AG04450 (cell line): ENCODE data around the gene KEL. TPM values are rescaled to one million over a fixed set of nuclear protein-coding genes. Genes with fewer than 3 reads are reported as not detected.

Experiments
- CTCF ChIA-PET: fragments of 300-600, 350-600 bp; formaldehyde crosslinking; extraction: SDS; loops from one replicate; lab custom pipeline; 2022; ENCODE audit warnings: antibody characterized with exemption, inconsistent platforms; lab: Charles Lee
- POLR2A ChIA-PET: fragments of 350-600 bp; formaldehyde crosslinking; extraction: SDS; loops from one replicate; lab custom pipeline; 2021; ENCODE audit warnings: antibody characterized with exemption, inconsistent platforms; lab: Yijun Ruan, JAX
- DNase-seq: peaks from one replicate; pipeline ENCODE4 v3.0.0-alpha.2; 2011; ENCODE audit warnings: low read depth, low spot score
- H3K27ac ChIP-seq: one replicate; pipeline ENCODE4 v1.5.1; 2012; ENCODE audit warnings: low read depth, low read length, control low read depth
- H3K27me3 ChIP-seq: one replicate; pipeline ENCODE4 v1.6.0; 2012; ENCODE audit warnings: low read length; ENCODE audit not compliant: control insufficient read depth, insufficient read depth
- H3K4me3 ChIP-seq: 2 replicates; pipeline ENCODE4 v1.5.1; 2011; ENCODE audit warnings: mild to moderate bottlenecking, low read depth, low read length, control low read depth
- H3K9me3 ChIP-seq: 2 replicates; pipeline ENCODE4 v1.5.1; 2012; ENCODE audit warnings: low read length; ENCODE audit not compliant: control insufficient read depth, insufficient read depth
- polyA plus RNA-seq: library from polyadenylated mRNA; depleted of rRNA; stranded (reverse); fragments of >200 nt; gene quantifications from 2 replicates; pipeline ENCODE4 v1.2.3, GENCODE V29; 2011
- TF ChIP-seq, protein P1 (sequence below): IDR thresholded peaks from 2 replicates; pipeline ENCODE4 v1.5.1; 2011; ENCODE audit warnings: low read depth, low read length, control low read depth, inconsistent platforms

KEL gene
- polyA plus RNA-seq, 1 experiment = 0.09 TPM

DNA sequence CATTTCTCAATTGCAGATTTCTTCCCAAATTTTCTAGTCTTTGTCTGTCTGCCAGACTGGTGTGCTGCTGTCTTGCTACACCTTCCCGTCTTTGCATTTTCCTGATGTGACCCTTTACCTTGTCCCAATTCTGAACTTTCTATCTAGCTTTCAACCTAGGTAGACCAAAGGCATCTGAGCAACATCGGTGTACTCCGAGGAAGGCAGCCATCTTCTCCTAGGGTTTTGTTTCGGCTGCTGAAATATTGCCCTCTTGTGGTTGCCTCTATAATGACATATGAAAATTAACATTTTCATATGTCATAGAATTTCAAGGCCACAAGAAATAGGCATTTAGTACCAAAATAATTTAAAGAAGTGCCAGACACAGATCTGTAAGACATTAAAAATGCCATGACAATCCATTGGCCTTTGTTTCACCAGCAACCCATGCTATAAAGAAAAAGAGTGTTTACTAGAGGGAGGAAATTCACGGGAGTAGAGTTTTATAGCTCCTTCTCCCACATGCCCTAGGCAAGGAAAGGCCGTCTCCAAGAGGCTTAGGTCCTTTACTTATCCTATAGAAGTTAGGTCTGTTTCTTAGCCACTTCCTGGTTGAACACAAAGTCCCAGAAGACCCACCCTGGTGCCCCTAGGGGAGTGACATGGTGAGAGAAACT is 41.4 kb upstream of the KEL start:
- Histone ChIP-seq H3K9me3 (no peaks in the 10 kb centered on the region), H3K4me3 (no peak overlapping the region; the same call in 1 of the 2 replicates), H3K27me3 (no peaks in the 10 kb centered on the region), H3K27ac (no peak overlapping the region)
- ChIA-PET POLR2A (no interaction called here), CTCF (interaction anchor here (0.6 to 12.7 kb wide), 28 partner anchors 9 to 869 kb away, joined by 3 to 406 read pairs (median 4); partner anchors contain the start of genes EPHB6 and TAS2R40)
- TF ChIP-seq, protein P1, sequence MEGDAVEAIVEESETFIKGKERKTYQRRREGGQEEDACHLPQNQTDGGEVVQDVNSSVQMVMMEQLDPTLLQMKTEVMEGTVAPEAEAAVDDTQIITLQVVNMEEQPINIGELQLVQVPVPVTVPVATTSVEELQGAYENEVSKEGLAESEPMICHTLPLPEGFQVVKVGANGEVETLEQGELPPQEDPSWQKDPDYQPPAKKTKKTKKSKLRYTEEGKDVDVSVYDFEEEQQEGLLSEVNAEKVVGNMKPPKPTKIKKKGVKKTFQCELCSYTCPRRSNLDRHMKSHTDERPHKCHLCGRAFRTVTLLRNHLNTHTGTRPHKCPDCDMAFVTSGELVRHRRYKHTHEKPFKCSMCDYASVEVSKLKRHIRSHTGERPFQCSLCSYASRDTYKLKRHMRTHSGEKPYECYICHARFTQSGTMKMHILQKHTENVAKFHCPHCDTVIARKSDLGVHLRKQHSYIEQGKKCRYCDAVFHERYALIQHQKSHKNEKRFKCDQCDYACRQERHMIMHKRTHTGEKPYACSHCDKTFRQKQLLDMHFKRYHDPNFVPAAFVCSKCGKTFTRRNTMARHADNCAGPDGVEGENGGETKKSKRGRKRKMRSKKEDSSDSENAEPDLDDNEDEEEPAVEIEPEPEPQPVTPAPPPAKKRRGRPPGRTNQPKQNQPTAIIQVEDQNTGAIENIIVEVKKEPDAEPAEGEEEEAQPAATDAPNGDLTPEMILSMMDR = peak; percentile 72
- DNase-seq = peak; percentile 7

DNA sequence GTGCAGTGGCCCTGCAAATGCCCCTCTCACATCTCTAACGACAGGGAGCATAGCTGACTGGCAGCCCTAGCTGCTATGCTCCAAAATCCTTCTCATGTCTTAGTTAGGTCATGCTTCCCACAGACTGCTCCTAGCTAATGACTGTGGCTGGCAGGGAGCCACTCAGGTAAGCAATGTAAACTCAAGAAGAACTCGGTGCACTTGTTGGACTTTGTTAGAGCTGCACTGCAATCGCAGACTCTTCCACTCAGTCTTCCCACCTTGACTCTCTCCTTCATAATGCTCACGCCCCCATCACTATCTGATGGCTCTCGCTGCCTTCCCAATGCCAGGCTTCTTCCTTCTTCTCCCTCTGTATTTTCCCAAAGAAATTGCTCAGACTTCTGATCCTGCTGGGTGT is 40.7 kb upstream of the KEL start:
- ChIA-PET POLR2A (no interaction called here), CTCF (interaction anchor here (0.6 to 12.7 kb wide), 24 partner anchors 8 to 520 kb away, joined by 3 to 406 read pairs (median 4); partner anchors contain the start of gene TAS2R40)
- no peaks in the 10 kb centered on the region for H3K27me3 ChIP-seq
- no peaks in the 10 kb centered on the region for H3K9me3 ChIP-seq
- H3K27ac ChIP-seq = no peak overlapping the region
- DNase-seq = no peak
- no peak overlapping the region for H3K4me3 ChIP-seq
- TF ChIP-seq, protein P1 = no peak

DNA sequence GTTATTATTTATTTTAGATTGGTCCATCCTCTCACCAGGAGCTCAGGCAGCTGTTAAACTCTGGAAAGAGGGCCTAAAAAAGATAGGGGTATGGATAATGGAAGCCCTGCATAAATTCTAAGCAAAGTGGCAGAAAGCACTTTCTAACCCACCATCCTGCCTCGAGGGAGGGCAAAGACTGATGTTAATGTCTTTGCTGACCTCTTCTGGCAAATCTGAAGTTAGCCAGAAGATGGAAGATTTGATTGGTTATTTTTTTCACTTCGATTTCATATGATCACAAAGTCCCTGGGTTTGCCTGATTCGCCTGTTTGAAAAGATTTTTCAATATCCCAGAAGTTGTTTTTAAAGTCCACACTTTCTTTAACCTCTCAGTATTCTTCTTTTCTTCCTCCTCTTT is 39.9 kb upstream of the KEL start:
- Histone ChIP-seq H3K27ac (no peak overlapping the region), H3K9me3 (no peaks in the 10 kb centered on the region), H3K4me3 (no peak overlapping the region), H3K27me3 (no peaks in the 10 kb centered on the region)
- POLR2A ChIA-PET = no interaction called here
- CTCF ChIA-PET = interaction anchor here (0.7 to 12.7 kb wide), 16 partner anchors 10 to 481 kb away, joined by 3 to 406 read pairs (median 4); partner anchors contain the start of gene TAS2R40
- TF ChIP-seq, protein P1 = no peak
- no peak for DNase-seq

DNA sequence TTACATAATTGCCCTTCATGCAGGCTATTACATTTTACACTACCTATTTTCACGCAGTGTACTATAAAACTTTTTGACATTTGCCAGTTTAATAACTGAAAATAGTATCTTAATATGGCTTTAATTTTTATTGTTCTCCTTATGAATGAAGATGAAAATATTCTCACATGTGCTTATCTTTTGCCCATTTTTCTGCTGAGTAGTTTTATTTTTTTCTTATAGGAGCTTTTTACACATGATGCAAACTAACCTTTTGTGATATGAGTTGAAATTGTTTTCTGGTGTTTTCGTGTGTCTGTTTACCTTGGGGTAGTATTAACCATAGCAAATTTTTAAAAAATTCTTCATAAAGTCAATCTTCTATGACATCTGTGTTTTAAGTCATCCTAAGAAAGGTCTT is 38.5 kb upstream of the KEL start:
- Histone ChIP-seq H3K27me3 (no peaks in the 10 kb centered on the region), H3K27ac (no peak overlapping the region), H3K9me3 (no peaks in the 10 kb centered on the region), H3K4me3 (no peak overlapping the region)
- TF ChIP-seq, protein P1 = no peak
- ChIA-PET CTCF (interaction anchor here (1.0 to 12.7 kb wide), 4 partner anchors 9 to 417 kb away, joined by 3 to 406 read pairs (median 3); partner anchors contain the start of gene TAS2R40), POLR2A (no interaction called here)
- no peak for DNase-seq

DNA sequence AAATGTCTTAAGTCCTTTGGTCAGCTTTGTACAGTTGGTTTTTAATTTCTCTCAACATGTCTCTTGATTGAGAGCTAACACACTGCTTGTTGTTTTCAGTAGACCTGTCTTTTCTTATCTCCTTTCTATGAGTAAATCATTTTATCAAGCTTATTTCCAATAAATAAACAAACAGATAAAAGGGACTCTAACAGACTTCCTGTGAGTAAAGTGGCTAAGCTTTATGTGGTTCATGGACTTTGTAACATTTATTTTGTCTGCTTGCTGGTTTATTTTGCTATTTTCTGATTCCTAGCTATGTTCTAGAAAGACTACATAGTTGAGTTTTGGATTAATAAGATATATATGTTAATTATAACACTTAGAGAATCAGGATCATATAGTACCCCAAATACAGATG is 37.6 kb upstream of the KEL start:
- Histone ChIP-seq H3K27ac (no peak overlapping the region), H3K4me3 (no peak overlapping the region), H3K27me3 (no peaks in the 10 kb centered on the region), H3K9me3 (no peaks in the 10 kb centered on the region)
- no peak for DNase-seq
- POLR2A ChIA-PET = no interaction called here
- CTCF ChIA-PET = interaction anchor here (0.6 to 12.7 kb wide), 3 partner anchors 8 to 218 kb away, joined by 4 to 406 read pairs (median 10); partner anchors contain the start of gene TAS2R40
- TF ChIP-seq, protein P1 = no peak
